ENCODE results near the gene SLC45A1.

DNA sequence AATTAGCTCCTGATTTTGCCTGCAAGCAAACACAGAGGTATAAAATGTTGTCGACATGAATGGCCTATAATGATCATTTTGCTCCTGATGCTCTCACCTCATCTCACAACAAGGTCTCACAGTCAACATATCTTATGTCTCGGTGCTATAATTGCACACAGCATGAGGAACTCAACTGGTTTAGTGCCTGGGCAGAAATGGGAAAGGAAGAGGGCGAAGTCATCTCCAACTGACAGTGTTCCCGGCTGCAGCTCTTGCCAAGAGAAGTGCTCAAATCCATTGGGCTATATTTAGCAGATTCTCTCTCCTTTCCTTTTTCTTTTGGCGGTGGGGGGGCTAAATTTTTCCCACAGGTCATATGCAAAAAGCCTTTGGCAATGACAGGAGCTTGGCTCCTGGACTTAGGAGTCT, 53.0 kb downstream of the SLC45A1 start:
- TF ChIP-seq CTCF (conservative IDR thresholded peaks at IDR 0.05) (no peak), ZFX (IDR thresholded peaks at IDR 0.05) (no peak)
